CD4-positive, alpha-beta T cell treated with Interleukin-21 for 1 hour (primary cell): ENCODE results near the gene GAP43.

Experiments used
- DNase-seq: peaks from one replicate; pipeline ENCODE4 v3.0.0-alpha.2; 2020

Gene GAP43, protein sequence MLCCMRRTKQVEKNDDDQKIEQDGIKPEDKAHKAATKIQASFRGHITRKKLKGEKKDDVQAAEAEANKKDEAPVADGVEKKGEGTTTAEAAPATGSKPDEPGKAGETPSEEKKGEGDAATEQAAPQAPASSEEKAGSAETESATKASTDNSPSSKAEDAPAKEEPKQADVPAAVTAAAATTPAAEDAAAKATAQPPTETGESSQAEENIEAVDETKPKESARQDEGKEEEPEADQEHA

GRCh38 chr3:115623044-115623868 is at the start of gene GAP43:
TSS of gene GAP43 (plus strand) at chr3:115623510. CDS start at chr3:115623690, 180 bp downstream.
- no peak for DNase-seq

DNA sequence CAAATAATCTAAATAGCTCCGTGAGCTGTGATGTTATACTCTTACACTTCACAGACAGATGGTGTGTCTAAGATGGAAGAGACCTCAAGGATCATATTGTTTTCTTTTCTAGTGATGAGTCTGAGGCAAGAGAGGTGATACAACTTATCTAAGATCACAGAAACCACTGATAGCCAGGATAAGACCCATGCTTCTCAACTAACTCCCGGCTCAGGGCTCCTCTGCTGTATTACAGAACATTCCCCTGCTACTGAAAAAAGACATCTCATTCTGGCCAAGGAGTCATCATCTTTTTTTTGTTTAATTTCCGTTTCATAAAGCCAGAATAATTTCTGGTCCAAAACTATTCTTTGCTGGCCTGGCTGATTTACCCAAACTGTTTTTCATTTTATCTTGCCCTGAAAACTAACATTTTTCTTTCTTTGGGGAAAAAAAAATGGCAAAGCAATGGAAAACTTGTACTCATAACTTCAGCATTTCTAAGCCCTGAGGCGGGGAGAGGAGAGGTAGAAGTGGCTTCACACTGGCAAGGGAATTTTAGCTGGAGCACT is 46.9 kb upstream of the GAP43 start:
- no peak for DNase-seq

DNA sequence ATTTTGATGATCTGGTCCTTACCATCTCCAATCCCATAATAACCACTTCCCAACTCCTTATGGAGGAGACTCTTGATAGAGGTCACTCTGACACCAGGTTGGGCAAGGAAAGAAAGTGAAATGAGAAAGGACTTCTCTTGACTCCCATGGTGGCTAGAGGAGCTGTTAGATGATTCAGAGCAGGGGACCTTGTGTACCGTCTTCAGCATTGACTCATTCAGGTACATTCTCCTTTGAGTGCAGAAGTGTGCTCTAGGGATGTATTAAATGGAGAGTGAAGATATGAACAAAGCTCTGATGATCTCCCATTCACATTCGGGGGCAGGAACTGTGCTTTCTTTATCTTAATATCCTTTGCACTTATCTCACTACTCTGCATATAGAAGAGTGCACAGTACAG is 46.3 kb upstream of the GAP43 start:
- no peak for DNase-seq

DNA sequence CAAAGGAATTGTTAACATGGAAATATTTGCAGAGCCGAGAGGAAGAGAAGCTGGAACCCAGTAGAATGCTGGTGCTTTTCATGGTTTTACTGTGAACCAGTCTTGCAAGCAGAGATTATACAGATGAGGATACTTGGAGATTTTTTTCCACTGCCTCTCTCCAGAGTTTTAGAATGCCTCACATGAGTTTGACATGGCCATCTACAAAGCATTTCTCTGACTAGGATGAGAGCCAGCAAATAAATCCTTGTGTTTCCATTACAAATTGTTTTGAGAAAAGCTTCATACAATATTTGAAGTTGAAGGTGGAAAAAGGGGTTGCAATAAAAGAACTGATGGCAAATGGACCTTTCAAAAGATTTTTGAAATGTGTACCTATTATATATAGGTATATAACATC is 45.0 kb upstream of the GAP43 start:
- DNase-seq = no peak

- no peak for DNase-seq
Observed at GRCh38 chr3:115580566-115580965, 42.7 kb upstream of the GAP43 start.

DNA sequence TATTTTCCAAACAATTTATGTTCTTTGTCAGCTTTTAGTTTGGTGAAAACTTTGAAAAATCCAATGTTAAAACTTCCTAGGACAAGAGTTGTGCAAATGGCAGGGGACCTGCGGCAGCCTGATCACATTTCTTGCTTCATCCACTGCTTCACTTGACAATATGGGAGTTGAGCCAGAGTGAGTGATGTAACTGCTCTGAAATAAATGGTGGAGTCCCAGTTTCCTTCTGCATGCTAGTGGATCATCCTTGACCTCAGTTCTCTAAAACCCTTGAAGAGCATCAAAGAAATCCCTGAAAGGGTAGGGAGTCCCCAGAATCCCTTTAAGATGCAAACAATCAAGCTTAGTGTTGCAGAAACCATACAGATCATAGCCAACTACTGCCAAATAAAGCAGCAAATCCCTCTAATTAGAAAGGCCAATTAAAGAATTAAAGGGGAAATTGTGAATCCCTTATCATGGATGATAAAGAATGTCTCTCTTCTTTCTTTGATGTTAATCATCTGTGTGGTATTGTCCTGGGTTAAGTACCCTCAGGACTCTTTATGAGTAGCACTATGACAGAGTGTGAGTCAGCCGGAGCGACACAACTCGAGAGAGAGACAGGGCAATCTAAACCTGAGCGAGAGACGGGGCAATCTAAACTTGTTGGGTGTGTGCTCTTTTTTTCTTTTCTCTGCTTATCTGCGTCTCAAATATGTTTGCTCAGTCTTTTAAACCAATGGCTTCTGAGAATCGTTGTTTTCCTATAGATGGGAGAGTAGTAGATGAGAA is 41.8 kb upstream of the GAP43 start:
- DNase-seq = no peak

DNA sequence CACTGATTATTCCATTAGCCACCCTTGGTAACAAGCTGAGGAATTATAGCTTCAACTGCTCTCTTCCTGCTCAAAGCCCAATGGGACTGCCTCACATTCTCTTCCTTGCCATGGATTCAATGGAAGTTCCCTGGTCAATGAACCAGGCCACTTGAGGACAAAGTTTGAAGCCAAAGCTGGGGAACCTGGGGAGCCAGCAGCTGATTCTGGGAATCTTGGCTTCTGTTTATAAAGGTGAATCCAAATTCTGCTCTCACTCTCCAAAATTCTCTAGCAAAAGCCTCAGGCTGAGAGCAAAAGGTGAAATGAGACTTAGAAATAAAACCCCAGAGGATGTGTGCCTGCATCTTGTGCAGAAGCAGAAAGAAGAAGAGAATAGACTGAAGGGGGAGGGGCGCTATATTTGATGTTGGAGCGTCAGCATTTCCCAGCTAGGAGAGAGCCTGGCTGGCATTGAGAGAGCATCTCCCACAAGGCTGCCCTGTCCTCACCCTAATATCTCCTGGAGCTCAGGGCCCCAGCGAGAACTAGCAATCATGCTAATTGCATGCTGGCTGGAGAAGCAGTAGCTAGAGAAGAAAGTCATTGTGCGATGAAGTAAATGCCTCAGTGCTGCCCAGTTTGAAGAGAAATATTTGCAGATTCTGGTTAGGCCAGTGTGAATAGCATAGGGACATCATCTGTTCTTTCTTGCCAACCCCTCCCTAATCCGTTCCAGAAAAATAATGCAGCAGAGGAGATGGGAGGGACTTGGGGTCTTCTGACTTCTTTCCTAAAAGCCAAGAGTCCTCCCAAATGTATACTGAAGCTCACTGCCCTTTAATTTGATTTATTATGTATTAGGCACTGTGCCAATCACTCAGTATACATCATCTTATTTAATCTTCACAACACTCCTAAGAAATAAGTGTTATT is 34.9 kb upstream of the GAP43 start:
- DNase-seq = no peak

DNA sequence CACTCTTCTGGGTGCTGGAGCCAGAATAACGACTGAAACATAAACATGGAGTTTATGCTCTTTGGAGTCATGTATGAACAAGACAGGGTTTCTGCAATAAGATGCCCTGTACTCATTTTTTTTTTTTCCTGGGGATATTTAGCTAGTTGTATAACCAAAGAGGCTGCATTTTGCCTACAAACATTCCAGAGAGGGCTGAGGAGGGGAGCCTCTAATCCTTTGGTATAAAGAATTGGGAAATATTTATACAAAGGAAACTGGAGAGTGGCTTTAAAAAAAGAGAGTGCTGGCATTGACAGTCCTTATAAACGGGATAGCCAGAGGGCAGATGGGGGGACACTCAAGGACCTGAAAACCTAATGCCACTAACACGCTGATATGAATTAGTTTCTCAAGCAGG is 32.4 kb upstream of the GAP43 start:
- no peak for DNase-seq

DNA sequence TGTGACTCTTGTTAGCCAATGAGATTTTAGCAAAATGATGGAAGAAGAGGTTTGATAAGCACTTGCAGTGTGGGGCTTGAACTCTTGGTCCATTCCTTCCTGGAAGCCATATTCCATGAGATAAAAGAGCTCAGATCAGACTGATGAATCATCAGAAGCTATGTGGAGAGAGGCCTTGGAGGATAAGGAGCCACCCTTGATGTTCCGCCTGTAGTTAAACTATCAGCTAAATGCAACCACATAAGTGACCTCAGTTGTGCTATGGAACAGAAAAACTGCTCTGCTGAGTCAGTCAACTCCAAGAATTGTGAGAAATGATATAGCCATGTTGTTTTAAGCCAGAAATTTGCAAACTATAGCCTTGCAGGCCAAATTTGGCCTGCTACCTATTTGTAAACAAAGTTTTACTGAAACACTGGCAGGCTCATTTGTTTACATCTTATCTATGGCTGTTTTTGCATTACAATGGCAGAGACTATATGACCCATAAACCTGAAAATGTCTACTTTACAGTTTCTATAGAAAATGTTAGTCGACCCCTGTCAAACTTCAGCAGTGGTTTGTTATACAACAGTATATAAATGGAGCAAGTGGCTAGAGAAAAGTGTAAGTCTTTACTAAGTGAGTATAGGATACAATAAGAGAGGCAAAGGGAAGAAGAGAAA is 27.6 kb upstream of the GAP43 start:
- no peak for DNase-seq

DNA sequence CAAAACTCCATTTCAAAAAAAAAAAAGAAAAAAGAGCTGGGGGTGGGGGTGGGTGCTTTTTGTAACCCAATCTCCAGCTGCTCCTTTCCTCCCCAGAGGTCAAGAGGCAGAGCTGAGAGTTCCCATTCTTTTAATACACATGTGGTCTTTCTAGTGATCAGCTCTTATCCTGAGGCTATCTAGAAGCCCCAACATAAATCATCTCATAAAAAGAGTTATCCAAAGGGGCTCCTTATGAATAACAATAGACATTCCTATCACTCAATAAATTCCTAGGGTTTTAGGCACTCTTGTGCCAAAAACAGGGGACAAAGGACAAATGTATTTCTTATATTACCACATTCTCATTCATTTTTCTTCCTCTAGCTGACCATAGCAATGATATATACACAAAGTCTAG is 25.1 kb upstream of the GAP43 start:
- no peak for DNase-seq

GRCh38 chr3:115602194-115602593 is 21.1 kb upstream of the GAP43 start:
- no peak for DNase-seq

DNA sequence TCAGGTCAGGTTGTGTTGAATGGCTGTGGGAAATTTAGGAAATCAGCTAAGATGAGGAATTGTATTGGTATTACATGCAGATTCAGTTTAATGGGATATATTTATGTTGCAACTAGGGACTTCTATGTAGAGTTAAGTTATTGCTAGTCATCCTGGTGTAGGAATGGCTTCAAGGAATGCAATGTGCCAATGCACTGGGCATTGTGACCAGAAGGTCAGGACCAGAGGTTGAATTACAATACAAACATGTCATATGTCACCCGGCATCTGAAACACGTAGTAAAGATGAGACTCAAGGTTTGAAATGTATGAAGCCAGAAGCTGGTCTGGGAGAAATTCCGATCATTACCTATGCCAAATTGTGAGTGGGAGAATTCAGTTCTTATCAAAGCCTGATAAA is 11.7 kb upstream of the GAP43 start:
- DNase-seq = no peak

DNA sequence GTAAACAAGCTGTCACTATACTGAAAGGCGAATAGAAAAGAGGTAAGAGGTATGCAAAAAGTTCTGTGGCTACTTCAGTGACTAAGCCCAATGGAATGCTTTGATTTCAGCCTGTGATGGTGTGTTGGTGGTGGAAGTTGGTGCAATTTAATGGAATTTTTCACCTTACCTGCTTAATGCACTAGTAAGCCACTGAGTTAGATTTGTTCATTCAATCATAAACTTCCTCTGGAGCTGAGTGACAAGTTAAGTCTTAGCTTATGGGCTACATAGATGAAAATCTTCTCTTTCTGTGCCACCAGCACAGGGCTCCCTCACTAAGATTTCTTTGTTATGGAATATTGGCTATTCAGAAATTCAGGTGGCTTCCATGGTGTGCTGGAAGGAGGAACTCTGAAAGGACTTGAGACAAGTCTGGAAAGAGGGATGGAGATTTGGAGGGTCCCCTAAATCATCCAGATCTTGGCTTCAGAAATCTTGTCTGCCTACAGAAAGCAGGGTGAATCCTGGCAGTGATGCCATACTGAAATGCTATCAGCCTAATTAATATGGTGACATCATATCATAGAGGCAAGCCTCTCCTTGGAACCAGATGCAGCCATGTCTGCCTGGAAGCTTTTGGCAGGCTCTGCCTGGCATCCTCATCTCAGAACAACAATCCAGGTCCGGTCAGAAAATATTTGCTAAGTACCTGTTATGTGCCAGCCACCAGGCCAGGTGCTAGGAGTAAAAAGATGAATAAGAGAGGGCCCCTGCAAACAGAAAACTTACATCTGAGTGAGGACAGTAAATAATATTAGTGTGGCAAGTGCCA is 8.1 kb upstream of the GAP43 start:
- no peak for DNase-seq

GRCh38 chr3:115616461-115616860 is 6.8 kb upstream of the GAP43 start:
- no peak for DNase-seq

DNA sequence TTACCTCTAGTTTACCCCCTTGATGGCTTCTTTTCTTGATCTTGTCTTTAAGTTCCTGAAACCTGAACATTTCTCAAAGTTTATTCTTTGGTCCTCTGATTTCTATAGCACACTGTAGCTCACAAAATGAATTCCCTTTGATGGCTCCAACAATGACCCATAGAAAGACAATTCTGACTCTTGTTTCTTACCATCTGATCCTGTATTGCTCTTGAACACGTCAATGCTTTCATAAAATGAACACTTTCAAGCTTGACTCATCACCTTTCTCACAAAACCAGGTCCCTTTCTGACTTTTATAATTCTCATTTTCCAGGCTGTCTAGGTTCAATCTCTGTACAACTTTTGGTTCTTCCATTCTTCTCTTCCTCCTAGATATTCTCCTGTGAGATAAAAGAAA is 5.7 kb upstream of the GAP43 start:
- DNase-seq = no peak

GRCh38 chr3:115624029-115624741 is 875 bp downstream of the GAP43 start:
- DNase-seq = no peak

GRCh38 chr3:115624901-115625300 is 1.6 kb downstream of the GAP43 start:
- DNase-seq = no peak

DNA sequence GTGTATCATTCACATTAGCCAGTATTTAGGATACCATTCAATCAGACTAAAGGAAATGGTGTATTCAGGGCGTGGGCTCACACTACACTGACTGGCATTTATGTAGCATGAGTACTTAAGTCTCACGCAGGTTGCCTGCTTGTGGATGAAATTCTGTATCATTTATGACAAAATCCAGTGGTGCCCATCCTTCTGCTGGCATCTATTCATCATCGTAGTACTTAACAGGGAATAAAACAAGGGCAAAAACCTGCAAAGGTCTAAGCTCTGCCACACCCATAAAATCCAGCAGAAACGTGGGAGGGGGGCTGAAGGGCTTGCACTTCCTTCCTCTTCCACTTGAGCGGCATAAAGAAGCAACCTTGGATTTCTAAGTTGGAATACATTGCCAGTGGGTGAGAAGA is 2.7 kb downstream of the GAP43 start:
- no peak for DNase-seq

GRCh38 chr3:115626721-115627120 is 3.4 kb downstream of the GAP43 start:
- DNase-seq = no peak
